Inflammatory macrophage treated with lipopolysaccharide for 4 hours (primary cell): ENCODE data around the gene PGGT1B.

Source experiments
- DNase-seq: peaks from one replicate; pipeline ENCODE4 v3.0.0-alpha.2; 2020

Gene PGGT1B

GRCh38 chr5:115179394-115180164 is 83.1 kb downstream of the PGGT1B start:
- no peak for DNase-seq

GRCh38 chr5:115179030-115179393 is 83.7 kb downstream of the PGGT1B start:
- DNase-seq, result no peak

GRCh38 chr5:115170929-115171510 is 91.7 kb downstream of the PGGT1B start:
- DNase-seq, result peak; percentile 37

- no peak for DNase-seq
These were observed 92.3 kb downstream of the PGGT1B start for GRCh38 chr5:115170134-115170928.

GRCh38 chr5:115169487-115170133 is 93.1 kb downstream of the PGGT1B start, which contains the start of gene TRIM36:
Gene TRIM36 (minus strand): TSS chr5:115169908. CDS start chr5:115169634, 274 bp downstream.
- DNase-seq, result peak; percentile 95

- peak; percentile 85 for DNase-seq
These were observed 93.7 kb downstream of the PGGT1B start for GRCh38 chr5:115168829-115169486.

GRCh38 chr5:115166744-115167393 is 95.8 kb downstream of the PGGT1B start:
- no peak for DNase-seq

- DNase-seq, result no peak
These were observed 96.9 kb downstream of the PGGT1B start for GRCh38 chr5:115165790-115166189.

- DNase-seq, result no peak
These were observed 101.7 kb downstream of the PGGT1B start for GRCh38 chr5:115160975-115161475.
